Measurements from ENCODE around the gene EVL.

The EVL gene

GRCh38 chr14:100038065-100038464 lies 27.2 kb upstream of the EVL start:
- TF ChIP-seq ZNF565 (CRISPR knock-in tag; conservative IDR thresholded peaks at IDR 0.05; ENCODE audit: low read depth): no peak
- TF ChIP-seq ESRRG (CRISPR knock-in tag; IDR thresholded peaks at IDR 0.05): no peak
- TF ChIP-seq CREB5 (CRISPR knock-in tag; IDR thresholded peaks at IDR 0.05; ENCODE audit: low read depth): no peak
- no peak for TF ChIP-seq TSHZ2 (CRISPR knock-in tag; IDR thresholded peaks at IDR 0.05)
- no peak for TF ChIP-seq ARNTL (CRISPR knock-in tag; IDR thresholded peaks at IDR 0.05; ENCODE audit: borderline replicate concordance, low read depth)
- TF ChIP-seq CSDC2 (CRISPR knock-in tag; IDR thresholded peaks at IDR 0.05): no peak
- no peak for TF ChIP-seq OSR1 (CRISPR knock-in tag; IDR thresholded peaks at IDR 0.05)
- TF ChIP-seq ISL1 (CRISPR knock-in tag; IDR thresholded peaks at IDR 0.05): no peak
- TF ChIP-seq SNAI2 (CRISPR knock-in tag; IDR thresholded peaks at IDR 0.05): no peak
- TF ChIP-seq ZNF70 (CRISPR knock-in tag; IDR thresholded peaks at IDR 0.05): no peak
- no peak for TF ChIP-seq PPARA (CRISPR knock-in tag; IDR thresholded peaks at IDR 0.05; ENCODE audit: borderline replicate concordance)
- no peak for TF ChIP-seq CSRNP3 (CRISPR knock-in tag; IDR thresholded peaks at IDR 0.05)
- TF ChIP-seq GLIS3 (CRISPR knock-in tag; IDR thresholded peaks at IDR 0.05): no peak

GRCh38 chr14:100039903-100040302 lies 25.3 kb upstream of the EVL start:
- ATAC-seq: no peak
- TF ChIP-seq PATZ1 (CRISPR knock-in tag; IDR thresholded peaks at IDR 0.05; ENCODE audit: borderline replicate concordance) (no peak), RARB (CRISPR knock-in tag; IDR thresholded peaks at IDR 0.05) (no peak), GLIS3 (CRISPR knock-in tag; IDR thresholded peaks at IDR 0.05) (no peak), ZNF70 (CRISPR knock-in tag; IDR thresholded peaks at IDR 0.05) (no peak), ZNF565 (CRISPR knock-in tag; conservative IDR thresholded peaks at IDR 0.05; ENCODE audit: low read depth) (no peak), ISL1 (CRISPR knock-in tag; IDR thresholded peaks at IDR 0.05) (no peak), CREB5 (CRISPR knock-in tag; IDR thresholded peaks at IDR 0.05; ENCODE audit: low read depth) (no peak), ZFP30 (CRISPR knock-in tag; IDR thresholded peaks at IDR 0.05) (no peak), ARNTL (CRISPR knock-in tag; IDR thresholded peaks at IDR 0.05; ENCODE audit: borderline replicate concordance, low read depth) (no peak), CSDC2 (CRISPR knock-in tag; IDR thresholded peaks at IDR 0.05) (no peak), CSRNP3 (CRISPR knock-in tag; IDR thresholded peaks at IDR 0.05) (no peak), ESRRG (CRISPR knock-in tag; IDR thresholded peaks at IDR 0.05) (no peak)

More at GRCh38 chr14:100038065-100038464, 27.2 kb upstream of the EVL start:
- ATAC-seq: peak; percentile 55

- no peak for ATAC-seq
- TF ChIP-seq TCF4 (CRISPR knock-in tag; IDR thresholded peaks at IDR 0.05; ENCODE audit: borderline replicate concordance) (no peak), ARNTL (CRISPR knock-in tag; IDR thresholded peaks at IDR 0.05; ENCODE audit: borderline replicate concordance, low read depth) (no peak), GLIS3 (CRISPR knock-in tag; IDR thresholded peaks at IDR 0.05) (no peak), CSDC2 (CRISPR knock-in tag; IDR thresholded peaks at IDR 0.05) (no peak), PATZ1 (CRISPR knock-in tag; IDR thresholded peaks at IDR 0.05; ENCODE audit: borderline replicate concordance) (no peak), CREB5 (CRISPR knock-in tag; IDR thresholded peaks at IDR 0.05; ENCODE audit: low read depth) (no peak), OSR1 (CRISPR knock-in tag; IDR thresholded peaks at IDR 0.05) (no peak), TOX (CRISPR knock-in tag; IDR thresholded peaks at IDR 0.05; ENCODE audit: borderline replicate concordance) (no peak), CSRNP3 (CRISPR knock-in tag; IDR thresholded peaks at IDR 0.05) (no peak), ZNF8 (CRISPR knock-in tag; IDR thresholded peaks at IDR 0.05) (no peak)
These were observed 24.0 kb upstream of the EVL start for GRCh38 chr14:100041271-100041670.

Measured in SK-N-SH treated with all-trans-retinoic acid at 6 μM for 48 hours (cell line).